ENCODE data around the gene DCST1.

GRCh38 chr1:155048449-155049334, 15.1 kb downstream of the DCST1 start:
- TF ChIP-seq POLR2AphosphoS5 (IDR thresholded peaks at IDR 0.05; ENCODE audit: low read depth) (no peak), CTCF (IDR thresholded peaks at IDR 0.05; ENCODE audit: insufficient read depth, low read length) (no peak), GABPA (IDR thresholded peaks at IDR 0.05; ENCODE audit: low read depth) (no peak), REST (IDR thresholded peaks at IDR 0.05; ENCODE audit: insufficient replicate concordance, low read depth) (no peak)
